Tibial artery (tissue), 4 donors: Measurements from ENCODE around the gene UPK1B.

Experiments
- DNase-seq, 2 donors: peaks; one replicate each; pipeline ENCODE4 v3.0.0-alpha.2; 2019
- H3K27ac ChIP-seq, 2 donors: fragments of 200-600 bp; sonication (generic) in 1 of 2; 1 replicate in 1 of 2; 2 replicates in 1 of 2; pipeline ENCODE4 v1.5.1; 2018 to 2019; ENCODE audit warnings: mild to moderate bottlenecking in 1 of 2
- H3K27me3 ChIP-seq, 2 donors: fragments of 200-600 bp; sonication (generic) in 1 of 2; one replicate each; pipeline versions ENCODE4 v1.5.1 to v1.6.0; 2016 to 2019
- H3K36me3 ChIP-seq, 3 donors: fragments of 200-600 bp; sonication (generic) in 2 of 3; one replicate each; pipeline ENCODE4 v1.5.1; 2016 to 2019; ENCODE audit warnings: mild to moderate bottlenecking in 2 of 3
- H3K4me1 ChIP-seq, 4 donors: fragments of 200-600 bp; sonication (generic) in 2 of 4; 1 replicate in 3 of 4; 2 replicates in 1 of 4; pipeline ENCODE4 v1.5.1; 2016 to 2019
- H3K4me3 ChIP-seq, 2 donors: fragments of 200-600 bp; sonication (generic) in 1 of 2; 1 replicate in 1 of 2; 2 replicates in 1 of 2; pipeline ENCODE4 v1.5.1; 2018 to 2019; ENCODE audit warnings: mild to moderate bottlenecking in 2 of 2
- H3K9me3 ChIP-seq, 3 donors: fragments of 200-600 bp; sonication (generic) in 1 of 3; one replicate each; pipeline ENCODE4 v1.5.1; 2016 to 2019
- CTCF ChIP-seq, 2 experiments: fragments of 200-600 bp in 1 of 2; fragments of 450-650 bp in 1 of 2; IDR thresholded peaks; one replicate each; pipeline ENCODE4 v1.5.1; 2017 to 2019; ENCODE audit warnings: antibody characterized with exemption in 2 of 2, mild to moderate bottlenecking in 1 of 2, moderate library complexity in 1 of 2
- intact Hi-C: fragments of 100-400 bp; cut with DNase I; formaldehyde crosslinking; loops from one replicate; pipeline ENCODE4 v1.15.0; 2023; ENCODE audit warnings: low total_unique reads

The UPK1B gene

GRCh38 chr3:119245778-119246177 lies 72.4 kb downstream of the UPK1B start:
- TF ChIP-seq CTCF (IDR thresholded peaks at IDR 0.05): no peak
- DNase-seq: no peak
- H3K27me3 ChIP-seq: no peaks in the 10 kb centered on the region
- H3K36me3 ChIP-seq: no peaks in the 10 kb centered on the region
- intact Hi-C loops: no loop called here
- H3K4me3 ChIP-seq: no peak overlapping the region
- H3K4me1 ChIP-seq: peaks cover 0 to 12% (median 5%) of the 10 kb centered on the region in 4 donors
- H3K9me3 ChIP-seq: peaks cover 0 to 12% (median 0%) of the 10 kb centered on the region in 3 donors
- H3K27ac ChIP-seq: no peak overlapping the region
